T-cell (primary cell): Measurements from ENCODE around the gene SLC15A4. TPM values are rescaled to one million over a fixed set of nuclear protein-coding genes. Genes with fewer than 3 reads are reported as not detected.
A peak's percentile ranks its signal among the peaks of the same experiment; 100 is the strongest.

ENCODE experiments used
- ATAC-seq, 4 experiments: fragments of 200-7000 bp in 3 of 4; fragments of 150-1000 bp in 1 of 4; cut with Tn5 transposase; replicated peaks in 1 of 4; 1 replicate in 3 of 4; 2 replicates in 1 of 4; pipeline ENCODE4 v1.10.0; 2021; ENCODE audit warnings: moderate library complexity in 3 of 4, mild to moderate bottlenecking in 2 of 4, moderate number of reproducible peaks in 1 of 4
- CTCF ChIA-PET, 2 donors: fragments of 300-600 bp; sonication (Branson Sonifier 250); formaldehyde crosslinking; loops; one replicate each; lab custom pipeline; 2022; ENCODE audit warnings: antibody characterized with exemption in 2 of 2; lab: Charles Lee
- POLR2A ChIA-PET, 2 donors: fragments of 300-600 bp; sonication (Branson Sonifier 250); formaldehyde crosslinking; loops; one replicate each; lab custom pipeline; 2022; ENCODE audit warnings: antibody characterized with exemption in 2 of 2; lab: Charles Lee
- DNase-seq, 35 experiments: peaks; one replicate each; pipeline versions ENCODE4 v3.0.0 to v3.0.0-alpha.2; 2013 to 2023
- H3K27ac ChIP-seq: one replicate; pipeline ENCODE4 v1.5.1; 2013; ENCODE audit warnings: low read length
- H3K27me3 ChIP-seq, 2 experiments: replicated peaks in 1 of 2; 1 replicate in 1 of 2; 2 replicates in 1 of 2; pipeline versions ENCODE4 v1.6.1 to v1.7.0; 2013; ENCODE audit warnings: low read length in 1 of 2, mixed read lengths in 1 of 2; ENCODE audit not compliant: control insufficient read depth in 2 of 2, insufficient read depth in 2 of 2; ENCODE audit errors: extremely low read depth in 1 of 2
- H3K36me3 ChIP-seq, 2 donors: 1 replicate in 1 of 2; 2 replicates in 1 of 2; pipeline versions ENCODE4 v1.6.1 to v1.7.0; 2013; ENCODE audit warnings: low read length in 1 of 2; ENCODE audit not compliant: control insufficient read depth in 2 of 2, insufficient read depth in 1 of 2; ENCODE audit errors: extremely low read depth in 1 of 2
- H3K4me1 ChIP-seq, 2 experiments: 1 replicate in 1 of 2; 2 replicates in 1 of 2; pipeline versions ENCODE4 v1.6.1 to v1.7.0; 2013; ENCODE audit warnings: low read length in 2 of 2, mixed read lengths in 1 of 2; ENCODE audit not compliant: insufficient read depth in 2 of 2, control insufficient read depth in 1 of 2; ENCODE audit errors: extremely low read depth in 1 of 2
- H3K4me3 ChIP-seq, 2 donors: 1 replicate in 1 of 2; 2 replicates in 1 of 2; pipeline versions ENCODE4 v1.5.1 to v1.7.0; 2013; ENCODE audit warnings: mild to moderate bottlenecking in 2 of 2, low read length in 1 of 2, moderate library complexity in 1 of 2; ENCODE audit not compliant: control insufficient read depth in 1 of 2; ENCODE audit errors: extremely low read depth in 1 of 2
- H3K9me3 ChIP-seq: 2 replicates; pipeline ENCODE4 v1.7.0; 2013
- H3K27ac Mint-ChIP-seq, 2 donors: one replicate each; pipeline ENCODE4 v1.8.0; 2020 to 2021; ENCODE audit warnings: mild to moderate bottlenecking in 2 of 2, mixed read lengths in 2 of 2
- H3K27me3 Mint-ChIP-seq, 2 donors: one replicate each; pipeline ENCODE4 v1.8.0; 2021 to 2022; ENCODE audit warnings: mixed read lengths in 2 of 2
- H3K36me3 Mint-ChIP-seq: one replicate; pipeline ENCODE4 v1.8.0; 2021; ENCODE audit warnings: mixed read lengths
- H3K4me1 Mint-ChIP-seq, 3 donors: one replicate each; pipeline ENCODE4 v1.8.0; 2020 to 2022; ENCODE audit warnings: mixed read lengths in 3 of 3, mild to moderate bottlenecking in 1 of 3
- H3K4me3 Mint-ChIP-seq, 3 donors: one replicate each; pipeline ENCODE4 v1.8.0; 2020 to 2022; ENCODE audit warnings: mild to moderate bottlenecking in 3 of 3, mixed read lengths in 3 of 3, moderate library complexity in 3 of 3
- H3K9me3 Mint-ChIP-seq, 3 donors: one replicate each; pipeline ENCODE4 v1.8.0; 2020 to 2022; ENCODE audit warnings: mixed read lengths in 3 of 3
- WGBS: methylation state at CpG from one replicate; pipeline ENCODE4 v1.1.5; 2013; ENCODE audit warnings: missing lambda C conversion rate; ENCODE audit not compliant: insufficient coverage; 5-methylcytosine and 5-hydroxymethylcytosine counted together
- total RNA-seq, 35 experiments: library from RNA in 6 of 35; stranded (reverse) in 6 of 35; fragments of 120-200 nt in 1 of 35; gene quantifications; one replicate each; pipeline versions ENCODE4 v1.2.1 to v1.2.4 and lab custom pipeline; 2013 to 2026

The SLC15A4 gene
- total RNA-seq, 5 donors from 2014 or later (not counting 1 experiment from before 2014, with no cell fraction given) = 17.6 to 31.0 (median 20.9) TPM

GRCh38 chr12:128816643-128816920 lies 7.2 kb downstream of the SLC15A4 start:
- Mint-ChIP-seq H3K4me3 (no peak overlapping the region), H3K36me3 (peaks cover 41% of the 10 kb centered on the region), H3K9me3 (no peaks in the 10 kb centered on the region), H3K27me3 (no peaks in the 10 kb centered on the region), H3K27ac (no peak overlapping the region), H3K4me1 (peaks cover 66 to 85% (median 78%) of the 10 kb centered on the region in 3 donors)
- no peaks in the 10 kb centered on the region for H3K27me3 ChIP-seq
- no peaks in the 10 kb centered on the region for H3K9me3 ChIP-seq
- ATAC-seq (no peak), DNase-seq (no peak)
- no peak overlapping the region for H3K27ac ChIP-seq
- ChIA-PET CTCF (no interaction called here), POLR2A (no interaction called here)
- peaks cover 5 to 54% of the 10 kb centered on the region in 2 experiments for H3K4me1 ChIP-seq
- no CpG with 5 or more reads among the region's 4 CpGs for WGBS
- peaks cover 9 to 24% of the 10 kb centered on the region in 2 donors for H3K36me3 ChIP-seq
- no peak overlapping the region for H3K4me3 ChIP-seq

- no peak overlapping the region for H3K4me3 Mint-ChIP-seq
- H3K4me3 ChIP-seq = no peak overlapping the region
- ATAC-seq (no peak), DNase-seq (no peak)
- H3K9me3 Mint-ChIP-seq = no peaks in the 10 kb centered on the region
- peaks cover 66 to 85% (median 77%) of the 10 kb centered on the region in 3 donors for H3K4me1 Mint-ChIP-seq
- 72% methylated on average over 3 of the region's 7 CpGs for WGBS
- H3K27ac Mint-ChIP-seq = no peak overlapping the region
- peaks cover 38% of the 10 kb centered on the region for H3K36me3 Mint-ChIP-seq
- no peak overlapping the region for H3K27ac ChIP-seq
- H3K9me3 ChIP-seq = no peaks in the 10 kb centered on the region
- no peaks in the 10 kb centered on the region for H3K27me3 ChIP-seq
- H3K27me3 Mint-ChIP-seq = no peaks in the 10 kb centered on the region
- H3K36me3 ChIP-seq = peaks cover 9 to 24% of the 10 kb centered on the region in 2 donors
- peaks cover 4 to 51% of the 10 kb centered on the region in 2 experiments for H3K4me1 ChIP-seq
- POLR2A ChIA-PET = no interaction called here
- CTCF ChIA-PET = no interaction called here
Measured at GRCh38 chr12:128815779-128816642, 7.7 kb downstream of the SLC15A4 start.

GRCh38 chr12:128814411-128815261 lies 9.1 kb downstream of the SLC15A4 start:
- Histone ChIP-seq H3K4me1 (peaks cover 0 to 52% of the 10 kb centered on the region in 2 experiments), H3K27me3 (no peaks in the 10 kb centered on the region), H3K4me3 (no peak overlapping the region), H3K36me3 (peaks cover 9 to 20% of the 10 kb centered on the region in 2 donors), H3K9me3 (no peaks in the 10 kb centered on the region), H3K27ac (peak overlapping the region; percentile 52)
- Mint-ChIP-seq H3K4me1 (peaks cover 69 to 85% (median 80%) of the 10 kb centered on the region in 3 donors), H3K9me3 (no peaks in the 10 kb centered on the region), H3K27ac (no peak overlapping the region), H3K4me3 (no peak overlapping the region), H3K36me3 (peaks cover 41% of the 10 kb centered on the region), H3K27me3 (no peaks in the 10 kb centered on the region)
- WGBS = 94% methylated on average over 9 of the region's 25 CpGs
- DNase-seq (peak in 2 of 35 experiments; percentile 33 to 41), ATAC-seq (no peak)
- ChIA-PET POLR2A (no interaction called here), CTCF (no interaction called here)

- ChIA-PET CTCF (no interaction called here), POLR2A (no interaction called here)
- no peaks in the 10 kb centered on the region for H3K9me3 ChIP-seq
- DNase-seq = peak in 1 of 35 experiments; percentile 32
- no peak for ATAC-seq
- no peaks in the 10 kb centered on the region for H3K27me3 Mint-ChIP-seq
- H3K36me3 Mint-ChIP-seq = peaks cover 41% of the 10 kb centered on the region
- no peak overlapping the region for H3K27ac Mint-ChIP-seq
- H3K4me3 ChIP-seq = no peak overlapping the region
- WGBS = 79% methylated on average over 10 of the region's 10 CpGs
- H3K4me1 ChIP-seq = peaks cover 0 to 48% of the 10 kb centered on the region in 2 experiments
- no peak overlapping the region for H3K4me3 Mint-ChIP-seq
- H3K27me3 ChIP-seq = no peaks in the 10 kb centered on the region
- H3K9me3 Mint-ChIP-seq = no peaks in the 10 kb centered on the region
- H3K27ac ChIP-seq = peak overlapping the region; percentile 52
- peaks cover 62 to 84% (median 76%) of the 10 kb centered on the region in 3 donors for H3K4me1 Mint-ChIP-seq
- peaks cover 11 to 17% of the 10 kb centered on the region in 2 donors for H3K36me3 ChIP-seq
Measured at GRCh38 chr12:128813883-128814282, 9.9 kb downstream of the SLC15A4 start.

- no peak overlapping the region for H3K27ac Mint-ChIP-seq
- no peak overlapping the region for H3K4me3 Mint-ChIP-seq
- no peaks in the 10 kb centered on the region for H3K27me3 ChIP-seq
- H3K9me3 Mint-ChIP-seq = no peaks in the 10 kb centered on the region
- ChIA-PET CTCF (no interaction called here), POLR2A (no interaction called here)
- H3K27me3 Mint-ChIP-seq = no peaks in the 10 kb centered on the region
- no peak overlapping the region for H3K4me3 ChIP-seq
- H3K27ac ChIP-seq = peak overlapping the region; percentile 21
- H3K9me3 ChIP-seq = no peaks in the 10 kb centered on the region
- DNase-seq (no peak), ATAC-seq (no peak)
- peaks cover 0 to 43% of the 10 kb centered on the region in 2 experiments for H3K4me1 ChIP-seq
- over 99% methylated on average over 7 of the region's 10 CpGs for WGBS
- H3K36me3 Mint-ChIP-seq = peaks cover 46% of the 10 kb centered on the region
- peaks cover 13 to 22% of the 10 kb centered on the region in 2 donors for H3K36me3 ChIP-seq
- peaks cover 57 to 79% (median 71%) of the 10 kb centered on the region in 3 donors for H3K4me1 Mint-ChIP-seq
Measured at GRCh38 chr12:128813392-128813791, 10.4 kb downstream of the SLC15A4 start.

- Histone ChIP-seq H3K9me3 (no peaks in the 10 kb centered on the region), H3K27ac (peak overlapping the region; percentile 81), H3K4me1 (peaks cover 0 to 33% of the 10 kb centered on the region in 2 experiments), H3K27me3 (no peaks in the 10 kb centered on the region), H3K36me3 (peaks cover 13 to 33% of the 10 kb centered on the region in 2 donors), H3K4me3 (no peak overlapping the region)
- Mint-ChIP-seq H3K4me1 (peaks cover 41 to 64% (median 57%) of the 10 kb centered on the region in 3 donors), H3K36me3 (peaks cover 57% of the 10 kb centered on the region), H3K9me3 (no peaks in the 10 kb centered on the region), H3K4me3 (peak overlapping the region; percentile 21 to 63 (median 41)), H3K27ac (peak overlapping the region; percentile 40 to 68), H3K27me3 (no peaks in the 10 kb centered on the region)
- POLR2A ChIA-PET = interaction anchor here in 1 of 2 donors (1.1 kb wide), 1 partner anchor 10 kb away, joined by 4 read pairs; no protein-coding TSS in a partner anchor
- DNase-seq = peak in 5 of 35 experiments; percentile 25 to 42 (median 32)
- peak in 1 of 4 experiments; percentile 56 for ATAC-seq
- no CpG with 5 or more reads among the region's 9 CpGs for WGBS
- CTCF ChIA-PET = interaction anchor here in 1 of 2 donors (0.7 kb wide), 1 partner anchor 18 kb away, joined by 3 read pairs; no protein-coding TSS in a partner anchor
Measured at GRCh38 chr12:128811806-128812205, 12.0 kb downstream of the SLC15A4 start.
